ENCODE data around the gene RNF146. TPM values are rescaled to one million over a fixed set of nuclear protein-coding genes. Genes with fewer than 3 reads are reported as not detected.

The RNF146 gene
- total RNA-seq, 5 donors from 2014 or later (not counting 1 experiment from before 2014, with no cell fraction given) = 15.6 to 32.2 (median 31.3) TPM

GRCh38 chr6:127277878-127278843 lies 11.5 kb downstream of the RNF146 start:
- peak overlapping the region in 1 of 2 donors; percentile 41 for H3K27ac Mint-ChIP-seq
- ChIA-PET POLR2A (interaction anchor here in 1 of 2 donors (0.6 kb wide), 1 partner anchor 9 kb away, joined by 3 read pairs; no protein-coding TSS in a partner anchor), CTCF (interaction anchor here in 1 of 2 donors (0.8 to 1.4 kb wide), 2 partner anchors 7 to 12 kb away, joined by 4 read pairs; partner anchors contain the start of gene RNF146)
- H3K27me3 Mint-ChIP-seq = no peaks in the 10 kb centered on the region
- no peak overlapping the region for H3K27ac ChIP-seq (ENCODE audit: low read length)
- H3K36me3 ChIP-seq (ENCODE audit: control insufficient read depth in 2 of 2, extremely low read depth in 1 of 2, insufficient read depth in 1 of 2, low read length in 1 of 2) = peaks cover 0 to 17% of the 10 kb centered on the region in 2 donors
- H3K4me3 Mint-ChIP-seq = no peak overlapping the region
- peaks cover 16% of the 10 kb centered on the region for H3K36me3 Mint-ChIP-seq
- WGBS (ENCODE audit: insufficient coverage) = no CpG with 5 or more reads among the region's 3 CpGs
- no peak for ATAC-seq (replicated peaks in 1 of 4)
- no peaks in the 10 kb centered on the region for H3K4me1 ChIP-seq (ENCODE audit: control insufficient read depth in 1 of 2, extremely low read depth in 1 of 2, insufficient read depth in 2 of 2, low read length in 2 of 2)
- no peaks in the 10 kb centered on the region for H3K9me3 Mint-ChIP-seq
- peaks cover 9 to 24% (median 22%) of the 10 kb centered on the region in 3 donors for H3K4me1 Mint-ChIP-seq
- H3K9me3 ChIP-seq = no peaks in the 10 kb centered on the region
- H3K4me3 ChIP-seq (ENCODE audit: control insufficient read depth in 1 of 2, extremely low read depth in 1 of 2, low read length in 1 of 2) = no peak overlapping the region
- no peak for DNase-seq
- H3K27me3 ChIP-seq (replicated peaks in 1 of 2; ENCODE audit: control insufficient read depth in 2 of 2, extremely low read depth in 1 of 2, insufficient read depth in 2 of 2, low read length in 1 of 2) = no peaks in the 10 kb centered on the region

DNA sequence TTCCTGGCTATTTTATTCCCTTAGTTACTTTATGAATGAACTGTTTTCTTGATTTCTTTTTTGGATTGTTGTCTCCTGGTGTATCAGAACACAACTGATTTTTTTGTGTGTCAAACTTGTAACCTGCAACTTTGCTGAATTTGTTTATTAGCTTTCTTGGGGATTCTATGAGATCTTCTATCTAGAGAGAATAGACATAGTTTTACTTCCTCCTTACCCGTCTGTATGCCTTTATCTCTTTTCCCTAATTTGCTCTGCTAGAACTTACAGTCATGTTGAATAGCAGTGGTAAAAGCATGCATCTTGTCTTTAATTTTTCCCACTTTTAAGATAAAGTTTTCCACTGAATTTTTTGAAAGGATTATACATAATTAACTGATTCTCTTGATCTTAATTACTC lies 13.2 kb downstream of the RNF146 start:
- H3K27ac Mint-ChIP-seq = peak overlapping the region; percentile 6 to 56
- Histone ChIP-seq H3K4me3 (ENCODE audit: control insufficient read depth in 1 of 2, extremely low read depth in 1 of 2, low read length in 1 of 2) (no peak overlapping the region), H3K27me3 (replicated peaks in 1 of 2; ENCODE audit: control insufficient read depth in 2 of 2, extremely low read depth in 1 of 2, insufficient read depth in 2 of 2, low read length in 1 of 2) (no peaks in the 10 kb centered on the region), H3K4me1 (ENCODE audit: control insufficient read depth in 1 of 2, extremely low read depth in 1 of 2, insufficient read depth in 2 of 2, low read length in 2 of 2) (no peaks in the 10 kb centered on the region), H3K9me3 (no peaks in the 10 kb centered on the region), H3K27ac (ENCODE audit: low read length) (no peak overlapping the region), H3K36me3 (ENCODE audit: control insufficient read depth in 2 of 2, extremely low read depth in 1 of 2, insufficient read depth in 1 of 2, low read length in 1 of 2) (peaks cover 0 to 17% of the 10 kb centered on the region in 2 donors)
- no peaks in the 10 kb centered on the region for H3K27me3 Mint-ChIP-seq
- H3K4me3 Mint-ChIP-seq = no peak overlapping the region
- no peak for ATAC-seq (replicated peaks in 1 of 4)
- no CpG with 5 or more reads among the region's 1 CpG for WGBS (ENCODE audit: insufficient coverage)
- ChIA-PET CTCF (interaction anchor here in 1 of 2 donors (1.4 kb wide), 1 partner anchor 13 kb away, joined by 4 read pairs; the partner anchor contains the start of gene RNF146), POLR2A (interaction anchor here in 1 of 2 donors (0.5 kb wide), 1 partner anchor 1258 kb away, joined by 8 read pairs; no protein-coding TSS in a partner anchor)
- H3K36me3 Mint-ChIP-seq = peaks cover 28% of the 10 kb centered on the region
- peaks cover 9 to 12% (median 10%) of the 10 kb centered on the region in 3 donors for H3K4me1 Mint-ChIP-seq
- no peak for DNase-seq
- no peaks in the 10 kb centered on the region for H3K9me3 Mint-ChIP-seq

DNA sequence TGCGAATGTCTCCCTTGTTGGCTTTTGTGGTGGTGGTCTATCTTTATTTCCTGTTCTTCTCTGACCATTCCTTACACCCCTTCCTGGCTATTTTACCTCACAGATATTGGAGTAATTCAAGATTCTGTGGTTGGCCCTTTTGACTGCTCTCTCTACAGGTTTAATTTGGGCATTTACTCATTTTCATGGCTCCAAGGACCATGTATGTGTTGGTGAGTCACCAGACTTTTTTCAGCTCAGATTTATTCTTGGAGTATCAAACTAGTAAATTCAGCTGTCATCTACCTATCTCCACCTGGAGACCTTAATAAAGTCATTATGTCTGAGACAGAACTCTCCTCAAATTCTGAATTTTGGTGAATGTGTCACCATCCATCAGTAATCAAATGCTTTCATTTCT lies 15.5 kb downstream of the RNF146 start:
- Mint-ChIP-seq H3K4me3 (no peak overlapping the region), H3K36me3 (peaks cover 49% of the 10 kb centered on the region), H3K27ac (peak overlapping the region in 1 of 2 donors; percentile 40), H3K9me3 (no peaks in the 10 kb centered on the region), H3K27me3 (no peaks in the 10 kb centered on the region), H3K4me1 (peaks cover 14 to 19% (median 16%) of the 10 kb centered on the region in 3 donors)
- no peak overlapping the region for H3K27ac ChIP-seq (ENCODE audit: low read length)
- ChIA-PET CTCF (interaction anchor here in 1 of 2 donors (0.8 kb wide), 1 partner anchor 16 kb away, joined by 3 read pairs; no protein-coding TSS in a partner anchor), POLR2A (interaction anchor here in 1 of 2 donors (0.7 to 0.9 kb wide), 2 partner anchors 9 to 18 kb away, joined by 3 to 5 read pairs; no protein-coding TSS in a partner anchor)
- H3K4me1 ChIP-seq (ENCODE audit: control insufficient read depth in 1 of 2, extremely low read depth in 1 of 2, insufficient read depth in 2 of 2, low read length in 2 of 2) = no peaks in the 10 kb centered on the region
- peaks cover 4 to 29% of the 10 kb centered on the region in 2 donors for H3K36me3 ChIP-seq (ENCODE audit: control insufficient read depth in 2 of 2, extremely low read depth in 1 of 2, insufficient read depth in 1 of 2, low read length in 1 of 2)
- no peak overlapping the region for H3K4me3 ChIP-seq (ENCODE audit: control insufficient read depth in 1 of 2, extremely low read depth in 1 of 2, low read length in 1 of 2)
- WGBS (ENCODE audit: insufficient coverage) = no CpG with 5 or more reads among the region's 1 CpG
- no peaks in the 10 kb centered on the region for H3K9me3 ChIP-seq
- no peaks in the 10 kb centered on the region for H3K27me3 ChIP-seq (replicated peaks in 1 of 2; ENCODE audit: control insufficient read depth in 2 of 2, extremely low read depth in 1 of 2, insufficient read depth in 2 of 2, low read length in 1 of 2)
- no peak for ATAC-seq (replicated peaks in 1 of 4)
- DNase-seq = no peak

GRCh38 chr6:127288705-127289104 lies 22.0 kb downstream of the RNF146 start:
- H3K36me3 ChIP-seq (ENCODE audit: control insufficient read depth in 2 of 2, extremely low read depth in 1 of 2, insufficient read depth in 1 of 2, low read length in 1 of 2) = peaks cover 4 to 30% of the 10 kb centered on the region in 2 donors
- no peak overlapping the region for H3K27ac ChIP-seq (ENCODE audit: low read length)
- H3K4me3 Mint-ChIP-seq = no peak overlapping the region
- peaks cover 48% of the 10 kb centered on the region for H3K36me3 Mint-ChIP-seq
- H3K27me3 Mint-ChIP-seq = no peaks in the 10 kb centered on the region
- POLR2A ChIA-PET = no interaction called here
- H3K27me3 ChIP-seq (replicated peaks in 1 of 2; ENCODE audit: control insufficient read depth in 2 of 2, extremely low read depth in 1 of 2, insufficient read depth in 2 of 2, low read length in 1 of 2) = no peaks in the 10 kb centered on the region
- no peaks in the 10 kb centered on the region for H3K9me3 ChIP-seq
- no peak for DNase-seq
- no peaks in the 10 kb centered on the region for H3K4me1 ChIP-seq (ENCODE audit: control insufficient read depth in 1 of 2, extremely low read depth in 1 of 2, insufficient read depth in 2 of 2, low read length in 2 of 2)
- ATAC-seq (replicated peaks in 1 of 4) = no peak
- no peak overlapping the region for H3K4me3 ChIP-seq (ENCODE audit: control insufficient read depth in 1 of 2, extremely low read depth in 1 of 2, low read length in 1 of 2)
- H3K27ac Mint-ChIP-seq = no peak overlapping the region
- H3K9me3 Mint-ChIP-seq = no peaks in the 10 kb centered on the region
- CTCF ChIA-PET = interaction anchor here in 1 of 2 donors (1.7 kb wide), 1 partner anchor 22 kb away, joined by 9 read pairs; the partner anchor contains the start of gene RNF146
- H3K4me1 Mint-ChIP-seq = peaks cover 32 to 47% (median 37%) of the 10 kb centered on the region in 3 donors

GRCh38 chr6:127289934-127290333 lies 23.3 kb downstream of the RNF146 start:
- Mint-ChIP-seq H3K36me3 (peaks cover 46% of the 10 kb centered on the region), H3K9me3 (no peaks in the 10 kb centered on the region), H3K27ac (peak overlapping the region; percentile 24 to 73), H3K4me1 (peaks cover 37 to 55% (median 38%) of the 10 kb centered on the region in 3 donors), H3K4me3 (no peak overlapping the region), H3K27me3 (no peaks in the 10 kb centered on the region)
- CTCF ChIA-PET = interaction anchor here (0.6 to 1.7 kb wide), 7 partner anchors 10 to 1522 kb away, joined by 3 to 9 read pairs (median 4); partner anchors contain the start of gene RNF146 (in 1 of the 2)
- Histone ChIP-seq H3K4me3 (ENCODE audit: control insufficient read depth in 1 of 2, extremely low read depth in 1 of 2, low read length in 1 of 2) (no peak overlapping the region), H3K36me3 (ENCODE audit: control insufficient read depth in 2 of 2, extremely low read depth in 1 of 2, insufficient read depth in 1 of 2, low read length in 1 of 2) (peaks cover 4 to 30% of the 10 kb centered on the region in 2 donors), H3K27ac (ENCODE audit: low read length) (no peak overlapping the region), H3K27me3 (replicated peaks in 1 of 2; ENCODE audit: control insufficient read depth in 2 of 2, extremely low read depth in 1 of 2, insufficient read depth in 2 of 2, low read length in 1 of 2) (no peaks in the 10 kb centered on the region), H3K9me3 (no peaks in the 10 kb centered on the region), H3K4me1 (ENCODE audit: control insufficient read depth in 1 of 2, extremely low read depth in 1 of 2, insufficient read depth in 2 of 2, low read length in 2 of 2) (no peaks in the 10 kb centered on the region)
- POLR2A ChIA-PET = interaction anchor here in 1 of 2 donors (0.6 to 0.9 kb wide), 2 partner anchors 12 to 23 kb away, joined by 3 to 4 read pairs; partner anchors contain the start of gene RNF146
- WGBS (ENCODE audit: insufficient coverage) = 95% methylated on average over 3 of the region's 5 CpGs
- no peak for DNase-seq
- no peak for ATAC-seq (replicated peaks in 1 of 4)
